GM21786 (cell line): Measurements from ENCODE around the gene KLHL22.
"Not testable (repeated sequence)": the region's sequence is repeated elsewhere in the genome, so short reads cannot be mapped to it uniquely, and the experiment has no call there.

Experiments
- ATAC-seq: cut with Tn5 transposase; IDR thresholded peaks from one replicate; pipeline ENCODE4 v1.9.1; 2021; ENCODE audit not compliant: unreplicated experiment

Gene KLHL22

GRCh38 chr22:20423906-20424551 is 71.6 kb downstream of the KLHL22 start:
- ATAC-seq, result no peak

- no peak for ATAC-seq
Observed at GRCh38 chr22:20423008-20423905, 72.3 kb downstream of the KLHL22 start.

DNA sequence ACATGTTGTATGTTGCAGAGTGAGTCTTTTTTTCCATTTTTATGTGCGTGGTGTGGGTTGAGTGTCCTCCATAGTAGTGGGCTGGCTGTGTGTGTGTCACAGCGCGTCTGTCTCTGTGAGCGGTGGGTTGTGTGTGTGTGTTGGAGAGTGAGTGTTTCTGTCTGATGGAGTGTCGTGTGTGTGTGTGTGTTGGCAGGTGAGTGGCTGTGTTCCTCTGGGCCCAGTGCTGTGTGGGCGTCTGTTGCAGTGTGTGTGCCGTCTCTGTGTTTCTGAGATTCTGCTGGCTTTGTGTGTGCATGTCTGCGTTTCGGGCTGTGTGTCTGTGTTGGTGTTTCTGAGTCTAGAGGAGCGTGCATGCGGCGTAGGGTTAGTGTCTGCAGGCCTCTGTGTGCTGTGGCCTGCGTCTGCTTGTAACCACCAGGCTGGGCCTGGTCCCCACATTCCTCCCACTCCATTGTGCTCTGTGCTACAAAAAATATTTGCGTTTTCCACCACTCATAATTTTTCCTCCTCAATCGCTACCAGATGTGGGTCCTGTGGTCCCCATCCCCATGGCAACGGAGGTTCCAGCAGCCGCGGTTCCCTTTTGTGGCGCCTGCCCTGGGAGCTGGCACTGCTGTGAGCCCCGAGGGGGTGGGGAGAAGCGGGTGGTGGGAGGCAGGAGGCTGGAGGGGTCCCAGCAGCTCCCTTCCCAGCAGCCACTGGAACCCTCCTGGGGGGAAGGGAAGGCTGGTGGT is 73.2 kb downstream of the KLHL22 start:
- no peak for ATAC-seq

DNA sequence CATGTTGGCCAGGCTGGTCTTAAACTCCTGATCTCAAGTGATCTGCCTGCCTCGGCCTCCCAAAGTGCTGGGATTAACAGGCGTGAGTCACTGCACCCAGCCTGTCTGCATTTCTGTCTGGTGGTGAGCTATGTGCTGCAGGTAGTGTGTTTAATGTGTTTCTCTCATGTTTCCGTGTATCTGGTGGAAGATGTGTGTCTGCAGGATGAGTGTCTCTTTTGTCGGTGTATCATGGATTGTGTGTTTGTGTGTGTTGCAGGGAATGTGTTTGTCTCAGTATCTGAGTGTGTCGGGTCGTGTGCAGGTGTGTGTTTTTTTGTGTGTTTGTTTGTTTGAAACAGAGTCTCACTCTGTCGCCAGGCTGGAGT is 74.1 kb downstream of the KLHL22 start:
- no peak for ATAC-seq

DNA sequence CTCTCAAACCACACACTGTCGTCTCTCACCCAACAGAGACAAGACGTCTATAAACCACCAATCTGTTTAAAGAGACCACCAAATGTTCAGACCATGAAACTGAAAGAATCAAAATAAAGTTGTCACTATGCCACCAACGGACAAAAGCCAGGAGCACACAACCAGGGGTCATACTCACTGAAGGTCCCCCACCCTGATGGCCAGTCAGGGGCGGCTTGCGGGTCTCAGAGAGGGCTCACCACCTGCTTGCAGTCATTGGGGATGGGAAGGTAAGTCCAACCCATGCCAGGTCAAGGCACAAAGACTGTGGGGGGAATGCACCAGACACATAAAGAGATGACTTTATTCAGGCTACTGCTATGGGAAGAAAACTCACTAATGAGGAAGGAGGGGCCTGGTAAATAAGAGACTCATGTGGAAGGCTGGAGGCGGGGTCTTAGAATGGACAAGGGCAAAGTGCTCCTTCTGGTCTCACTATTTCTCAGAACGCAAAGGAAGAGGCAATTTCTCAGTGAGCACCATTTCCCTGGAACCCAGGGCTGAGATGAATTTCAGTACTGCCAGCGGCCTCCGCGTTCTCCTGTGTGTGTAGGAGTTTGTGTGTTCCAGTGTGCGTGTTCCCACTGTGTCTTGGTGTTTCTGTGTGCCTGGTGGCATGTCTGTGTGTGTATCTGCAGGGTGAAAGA is 75.3 kb downstream of the KLHL22 start:
- ATAC-seq, result no peak

- ATAC-seq, result no peak
Observed at GRCh38 chr22:20419664-20419951, 76.0 kb downstream of the KLHL22 start.

- ATAC-seq, result no peak
Observed at GRCh38 chr22:20418211-20418788, 77.3 kb downstream of the KLHL22 start.

GRCh38 chr22:20415699-20416098 is 79.9 kb downstream of the KLHL22 start:
- not testable (repeated sequence) for ATAC-seq

DNA sequence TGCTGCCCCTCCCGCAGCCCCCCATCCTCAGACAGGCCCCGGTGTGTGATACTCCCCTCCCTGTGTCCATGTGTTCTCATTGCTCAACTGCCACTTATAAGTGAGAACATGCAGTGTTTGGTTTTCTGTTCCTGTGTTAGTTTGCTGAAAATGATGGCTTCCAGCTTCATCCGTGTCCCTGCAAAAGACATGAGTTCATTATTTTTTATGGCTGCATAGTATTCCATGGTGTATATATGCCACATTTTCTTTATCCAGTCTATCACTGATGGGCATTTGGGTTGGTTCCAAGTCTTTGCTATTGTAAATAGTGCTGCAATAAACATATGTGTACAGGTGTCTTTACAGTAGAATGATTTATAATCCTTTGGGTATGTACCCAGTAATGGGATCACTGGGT is 80.4 kb downstream of the KLHL22 start:
- not testable (repeated sequence) for ATAC-seq

GRCh38 chr22:20414450-20414849 is 81.1 kb downstream of the KLHL22 start:
- no peak for ATAC-seq

- no peak for ATAC-seq
Observed at GRCh38 chr22:20414059-20414440, 81.5 kb downstream of the KLHL22 start.

DNA sequence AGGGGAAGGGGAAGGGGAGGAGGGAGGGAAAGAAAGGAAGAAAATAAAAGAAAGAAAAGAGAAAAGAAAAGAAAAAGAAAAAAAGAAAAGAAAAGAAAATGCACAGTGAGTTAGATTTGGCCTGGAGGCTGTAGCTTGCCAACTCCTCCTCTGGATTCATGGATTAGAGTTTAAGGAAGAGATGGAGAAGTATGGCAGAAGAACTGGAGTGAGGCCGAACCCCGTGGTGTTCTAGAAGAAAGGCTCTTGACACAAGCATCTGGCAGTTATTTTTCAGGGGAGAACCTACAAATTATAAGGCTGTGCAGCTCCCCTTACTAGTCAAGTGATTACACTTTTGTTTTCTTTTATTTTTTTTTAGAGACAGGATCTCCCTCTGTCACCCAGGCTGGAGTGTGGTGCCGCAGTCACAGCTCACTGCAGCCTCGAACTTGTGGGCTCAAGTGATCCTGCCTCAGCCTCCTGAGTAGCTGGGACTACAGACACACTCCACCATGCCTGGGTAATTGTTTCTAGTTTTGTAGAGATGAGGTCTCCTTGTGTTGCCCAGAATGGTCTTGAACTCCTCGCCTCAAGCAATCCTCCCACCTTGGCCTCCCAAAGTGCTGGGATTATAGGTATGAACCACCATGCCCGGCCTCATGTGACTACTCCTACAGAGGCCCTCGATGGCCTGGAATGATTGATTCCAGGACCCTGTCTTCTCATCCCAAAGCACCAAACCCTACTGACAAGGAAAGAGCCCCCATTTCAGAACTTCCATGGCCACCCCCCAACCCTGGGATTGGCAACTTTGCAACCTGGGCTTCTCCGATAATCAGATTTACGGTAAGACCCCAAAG is 82.2 kb downstream of the KLHL22 start:
- ATAC-seq, result no peak

DNA sequence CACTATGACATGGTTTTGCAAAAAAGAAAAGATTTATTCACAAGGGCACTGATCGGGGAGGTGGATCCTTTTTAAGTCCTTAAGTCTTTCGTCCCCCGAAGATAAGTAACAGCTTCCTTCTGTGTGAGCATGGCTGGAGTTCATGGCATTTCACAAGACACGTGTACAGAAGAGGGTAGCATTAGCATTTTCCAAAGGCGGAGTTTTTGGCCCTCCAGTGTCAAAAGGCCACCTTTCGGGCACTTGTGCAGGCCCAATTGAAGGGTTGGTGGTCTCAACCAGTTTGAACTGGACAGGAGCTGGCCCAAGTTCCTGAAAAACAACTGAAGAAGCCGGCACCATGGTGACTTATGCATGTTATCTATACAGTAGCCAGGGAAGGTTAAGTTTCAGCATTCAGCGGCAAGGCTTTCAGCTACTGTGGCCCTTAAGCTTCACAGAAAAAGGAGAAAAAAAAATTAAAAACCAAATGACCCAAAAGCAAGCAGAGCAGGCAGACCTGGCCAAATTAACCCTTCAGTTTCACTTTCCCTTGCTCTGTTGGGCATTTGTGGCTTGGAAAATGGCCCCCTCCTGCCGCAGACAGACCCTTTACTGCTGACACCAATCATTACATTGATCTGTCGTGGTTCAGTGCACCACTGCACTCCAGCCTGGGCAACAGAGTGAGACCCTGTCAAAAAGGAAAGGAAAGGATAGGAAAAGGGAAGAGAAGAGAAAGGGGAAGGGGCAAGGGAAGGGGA is 83.0 kb downstream of the KLHL22 start:
- no peak for ATAC-seq

GRCh38 chr22:20409385-20409784 is 86.2 kb downstream of the KLHL22 start:
- not testable (repeated sequence) for ATAC-seq

DNA sequence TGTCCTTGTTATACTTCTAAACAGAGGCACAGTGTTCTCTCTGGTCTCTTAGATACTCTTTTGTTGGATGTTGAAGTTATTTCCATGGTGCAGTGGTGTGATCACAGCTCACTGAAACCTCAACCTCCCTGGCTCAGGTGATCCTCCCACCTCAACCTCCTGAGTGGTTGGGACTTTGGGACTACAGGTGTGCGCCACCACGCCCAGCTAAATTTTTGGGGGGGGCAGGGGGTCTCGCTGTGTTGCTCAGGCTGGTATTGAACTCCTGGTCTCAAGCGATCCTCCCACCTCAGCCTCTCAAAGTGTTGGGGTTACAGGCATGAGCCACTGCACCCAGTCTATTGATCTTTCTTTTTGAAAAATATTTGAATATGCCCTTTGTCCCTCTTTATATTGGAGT is 86.7 kb downstream of the KLHL22 start:
- ATAC-seq, result no peak

GRCh38 chr22:20407829-20408228 is 87.8 kb downstream of the KLHL22 start:
- ATAC-seq, result no peak

DNA sequence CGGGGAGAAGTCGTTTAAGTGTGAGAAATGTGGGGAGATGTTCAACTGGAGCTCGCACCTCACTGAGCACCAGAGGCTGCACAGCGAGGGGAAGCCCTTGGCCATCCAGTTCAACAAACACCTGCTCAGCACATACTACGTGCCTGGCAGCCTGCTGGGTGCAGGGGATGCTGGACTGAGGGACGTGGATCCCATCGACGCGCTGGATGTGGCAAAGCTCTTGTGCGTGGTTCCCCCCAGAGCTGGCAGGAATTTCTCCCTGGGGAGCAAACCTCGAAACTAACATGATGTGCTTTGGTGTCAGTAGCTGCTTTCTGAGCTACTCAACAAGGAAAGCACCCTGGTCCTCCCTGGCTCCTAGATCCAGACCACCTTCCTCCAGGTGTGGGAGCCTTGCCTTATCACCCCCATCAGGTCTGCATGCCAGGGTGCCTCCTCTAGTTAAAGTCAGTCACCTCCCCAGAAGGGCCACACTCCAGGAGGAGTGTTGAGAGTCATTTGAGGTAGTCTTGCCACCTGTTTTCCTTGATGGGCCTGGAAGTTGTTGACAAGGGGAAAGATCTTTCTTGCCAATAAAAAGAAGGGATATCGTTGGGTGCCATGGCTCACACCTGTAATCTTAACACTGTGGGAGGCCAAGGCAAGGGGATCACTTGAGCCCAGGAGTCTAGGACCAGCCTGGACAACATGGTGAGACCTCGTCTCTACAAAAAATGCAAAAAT is 88.7 kb downstream of the KLHL22 start:
- ATAC-seq, result no peak

- no peak for ATAC-seq
Observed at GRCh38 chr22:20405931-20406685, 89.5 kb downstream of the KLHL22 start.
